Epithelial cell of proximal tubule (primary cell): ENCODE measurements around the gene S100A10. TPM values are rescaled to one million over a fixed set of nuclear protein-coding genes. Genes with fewer than 3 reads are reported as not detected.

Source experiments
- DNase-seq: peaks from one replicate; pipeline ENCODE4 v3.0.0-alpha.2; 2011; ENCODE audit warnings: low read depth
- H3K4me3 ChIP-seq: 2 replicates; pipeline ENCODE4 v1.5.1; 2011; ENCODE audit warnings: low read depth, mild to moderate bottlenecking, low read length
- CTCF ChIP-seq: conservative IDR thresholded peaks from 2 replicates; pipeline ENCODE4 v1.5.1; 2012; ENCODE audit warnings: low read depth, mild to moderate bottlenecking, low read length
- total RNA-seq: library from RNA; depleted of rRNA; stranded (reverse); fragments of >200 nt; gene quantifications from 2 replicates; pipeline ENCODE4 v1.2.3, GENCODE V29; 2015

The S100A10 gene
- total RNA-seq, 1 donor from 2014 or later: 394 TPM

- peak overlapping the region; percentile 98 for H3K4me3 ChIP-seq
- TF ChIP-seq CTCF: no peak
- DNase-seq: no peak
Observed at GRCh38 chr1:151993084-151993733, 450 bp downstream of the S100A10 start.

GRCh38 chr1:151992303-151993083 lies 1.2 kb downstream of the S100A10 start:
- TF ChIP-seq CTCF: no peak

GRCh38 chr1:151991663-151992302 lies 1.9 kb downstream of the S100A10 start:
- peak overlapping the region; percentile 98 for H3K4me3 ChIP-seq
- DNase-seq: no peak
- no peak for TF ChIP-seq CTCF

More at GRCh38 chr1:151992303-151993083, 1.2 kb downstream of the S100A10 start:
- DNase-seq: peak; percentile 81
- peak overlapping the region; percentile 98 for H3K4me3 ChIP-seq

- DNase-seq: no peak
- peak overlapping the region; percentile 98 for H3K4me3 ChIP-seq
- no peak for TF ChIP-seq CTCF
Observed at GRCh38 chr1:151990856-151991198, 2.8 kb downstream of the S100A10 start.

GRCh38 chr1:151990058-151990855 lies 3.4 kb downstream of the S100A10 start:
- no peak for DNase-seq
- peak overlapping the region; percentile 98 for H3K4me3 ChIP-seq
- no peak for TF ChIP-seq CTCF

GRCh38 chr1:151989211-151989862 lies 4.3 kb downstream of the S100A10 start:
- DNase-seq: no peak
- no peak for TF ChIP-seq CTCF
- peak overlapping the region; percentile 18 for H3K4me3 ChIP-seq
